SK-N-SH (cell line): ENCODE data around the gene CPNE4. TPM values are rescaled to one million over a fixed set of nuclear protein-coding genes. Genes with fewer than 3 reads are reported as not detected.

Source experiments
- CTCF ChIA-PET: fragments of 300-600, 350-600 bp; formaldehyde crosslinking; extraction: SDS; loops from one replicate; lab custom pipeline; 2021; lab: Yijun Ruan, JAX
- POLR2A ChIA-PET: fragments of 350-600 bp; sonication (Branson Sonifier 250); formaldehyde crosslinking; extraction: SDS; loops from one replicate; lab custom pipeline; 2020; ENCODE audit warnings: antibody characterized with exemption, inconsistent platforms; lab: Yijun Ruan, JAX
- DNase-seq: peaks from one replicate; pipeline ENCODE4 v3.0.0; 2012
- H2AFZ ChIP-seq: fragments of 200-600 bp; sonication (generic); 2 replicates; pipeline ENCODE4 v1.8.1; 2016; ENCODE audit warnings: antibody characterized with exemption, mild to moderate bottlenecking, low read depth
- H3F3A ChIP-seq: fragments of 200-600 bp; sonication (generic); replicated peaks from 2 replicates; pipeline ENCODE3; 2016; ENCODE audit warnings: antibody characterized with exemption, mild to moderate bottlenecking; ENCODE audit not compliant: insufficient read depth
- H3K27ac ChIP-seq, 2 experiments: fragments of 200-500 bp in 1 of 2; fragments of 200-600 bp in 1 of 2; sonication (Bioruptor generic) in 1 of 2; sonication (generic), shearing (Covaris generic) in 1 of 2; 2 replicates each; pipeline versions ENCODE4 v1.5.1 to v1.6.1; 2014 to 2016; ENCODE audit warnings: low read depth in 2 of 2, inconsistent platforms in 1 of 2, low read length in 1 of 2, mild to moderate bottlenecking in 1 of 2, mixed read lengths in 1 of 2
- H3K27me3 ChIP-seq: fragments of 200-600 bp; sonication (generic), shearing (Covaris generic); 2 replicates; pipeline ENCODE4 v1.6.1; 2016; ENCODE audit warnings: mixed run types; ENCODE audit not compliant: insufficient read depth
- H3K36me3 ChIP-seq, 2 experiments: fragments of 200-500 bp in 1 of 2; fragments of 200-600 bp in 1 of 2; sonication (Bioruptor generic) in 1 of 2; sonication (generic) in 1 of 2; replicated peaks in 1 of 2; 2 replicates each; pipeline versions ENCODE3 to v1.5.1; 2014 to 2016; ENCODE audit warnings: low read length in 1 of 2, mild to moderate bottlenecking in 1 of 2; ENCODE audit not compliant: insufficient read depth in 2 of 2, control insufficient read depth in 1 of 2
- H3K4me1 ChIP-seq, 2 experiments: fragments of 200-500 bp in 1 of 2; fragments of 200-600 bp in 1 of 2; sonication (Bioruptor generic) in 1 of 2; sonication (generic), shearing (Covaris generic) in 1 of 2; 2 replicates each; pipeline versions ENCODE4 v1.5.1 to v1.6.1; 2014 to 2016; ENCODE audit warnings: low read depth in 1 of 2, low read length in 1 of 2, mixed run types in 1 of 2; ENCODE audit not compliant: insufficient read depth in 2 of 2, control insufficient read depth in 1 of 2
- H3K4me2 ChIP-seq: fragments of 200-600 bp; sonication (generic), shearing (Covaris generic); 2 replicates; pipeline ENCODE4 v1.6.1; 2017; ENCODE audit warnings: mixed run types
- H3K4me3 ChIP-seq, 2 experiments: fragments of 200-500 bp in 1 of 2; fragments of 200-600 bp in 1 of 2; sonication (Bioruptor generic) in 1 of 2; sonication (generic), shearing (Covaris generic) in 1 of 2; 2 replicates each; pipeline versions ENCODE4 v1.5.1 to v1.8.1; 2014 to 2016; ENCODE audit warnings: low read depth in 2 of 2, inconsistent platforms in 1 of 2, low read length in 1 of 2, mild to moderate bottlenecking in 1 of 2, mixed read lengths in 1 of 2, moderate library complexity in 1 of 2
- H3K79me2 ChIP-seq: fragments of 200-600 bp; sonication (generic); 2 replicates; pipeline ENCODE4 v1.8.1; 2017; ENCODE audit warnings: mild to moderate bottlenecking; ENCODE audit not compliant: insufficient read depth
- H3K9ac ChIP-seq: fragments of 200-600 bp; sonication (generic); 2 replicates; pipeline ENCODE4 v1.6.1; 2017; ENCODE audit warnings: mixed run types
- H3K9me2 ChIP-seq: fragments of 200-600 bp; sonication (generic); 2 replicates; pipeline ENCODE4 v1.6.1; 2017; ENCODE audit warnings: mixed run types
- H3K9me3 ChIP-seq: fragments of 200-600 bp; sonication (generic); 2 replicates; pipeline ENCODE4 v1.6.1; 2017; ENCODE audit warnings: mixed run types, mild to moderate bottlenecking, moderate library complexity
- H4K20me1 ChIP-seq: fragments of 200-600 bp; sonication (generic); 2 replicates; pipeline ENCODE4 v1.6.1; 2017; ENCODE audit warnings: mild to moderate bottlenecking, mixed run types; ENCODE audit not compliant: insufficient read depth
- CHD2 ChIP-seq: fragments of 150-350 bp; IDR thresholded peaks from 2 replicates; pipeline ENCODE4 v1.6.1; 2018; ENCODE audit warnings: low read length; ENCODE audit not compliant: partially characterized antibody
- EZH2phosphoT487 ChIP-seq: fragments of 200-600 bp; sonication (generic); IDR thresholded peaks from 2 replicates; pipeline ENCODE4 v1.6.1; 2017; ENCODE audit warnings: low read depth, mixed run types, mild to moderate bottlenecking, antibody characterized with exemption, moderate library complexity, borderline replicate concordance
- FOXJ3 ChIP-seq: sonication (generic); formaldehyde crosslinking; IDR thresholded peaks from 2 replicates; pipeline ENCODE4 v1.5.1; 2020; ENCODE audit warnings: mild to moderate bottlenecking, missing genetic modification reagents
- GABPA ChIP-seq: IDR thresholded peaks from 2 replicates; pipeline ENCODE4 v1.4.0; 2012; ENCODE audit warnings: low read depth, mild to moderate bottlenecking
- MXI1 ChIP-seq: IDR thresholded peaks from 2 replicates; pipeline ENCODE4 v1.6.1; 2012; ENCODE audit warnings: mild to moderate bottlenecking, low read depth, low read length, improper control_type of control experiment
- RCOR1 ChIP-seq: fragments of 150-350 bp; IDR thresholded peaks from 2 replicates; pipeline ENCODE4 v1.6.1; 2017; ENCODE audit warnings: antibody characterized with exemption, low read length
- SMC3 ChIP-seq: IDR thresholded peaks from 2 replicates; pipeline ENCODE4 v1.6.1; 2012; ENCODE audit warnings: low read depth, low read length, improper control_type of control experiment
- TAF1 ChIP-seq: IDR thresholded peaks from 2 replicates; pipeline ENCODE4 v1.6.1; 2012; ENCODE audit warnings: low read depth, mild to moderate bottlenecking, low read length, moderate library complexity, borderline replicate concordance
- TEAD4 ChIP-seq: IDR thresholded peaks from 2 replicates; pipeline ENCODE4 v1.4.0; 2012; ENCODE audit warnings: mild to moderate bottlenecking, borderline replicate concordance; ENCODE audit not compliant: insufficient read depth
- USF1 ChIP-seq: IDR thresholded peaks from 2 replicates; pipeline ENCODE4 v1.4.0; 2012; ENCODE audit warnings: low read depth, borderline replicate concordance
- WGBS: methylation state at CpG from one replicate; pipeline ENCODE4 v1.1.6; 2017; ENCODE audit warnings: low lambda C conversion rate; 5-methylcytosine and 5-hydroxymethylcytosine counted together
- polyA plus RNA-seq, 3 experiments: library from polyadenylated mRNA; depleted of rRNA; stranded (reverse); fragments of >200 nt; gene quantifications; 2 replicates each; pipeline ENCODE4 v1.2.3, GENCODE V29; 2012
- TF ChIP-seq, protein P1 (sequence below): fragments of 150-350 bp; IDR thresholded peaks from 2 replicates; pipeline ENCODE4 v1.6.1; 2017; ENCODE audit warnings: antibody characterized with exemption, low read length, low read depth, borderline replicate concordance
- TF ChIP-seq, protein P2 (sequence below): IDR thresholded peaks from 2 replicates; pipeline ENCODE4 v1.6.1; 2012; ENCODE audit warnings: mild to moderate bottlenecking, low read depth, low read length, moderate library complexity

CPNE4 gene
- polyA plus RNA-seq, 1 of the 3 experiments (the other 2 are of a cell fraction) = not detected

- CTCF ChIA-PET = interaction anchor here (1.0 to 1.2 kb wide), 2 partner anchors 31 to 41 kb away, joined by 3 to 4 read pairs; no protein-coding TSS in a partner anchor
- Histone ChIP-seq H3K4me2 (no peak overlapping the region), H3K27ac (no peak overlapping the region), H4K20me1 (no peaks in the 10 kb centered on the region), H3K27me3 (no peaks in the 10 kb centered on the region), H3K9me2 (no peaks in the 10 kb centered on the region), H3F3A (no peaks in the 10 kb centered on the region), H3K36me3 (no peaks in the 10 kb centered on the region)
- 82% methylated on average over 1 of the region's 1 CpG for WGBS
- TF ChIP-seq, protein P1, sequence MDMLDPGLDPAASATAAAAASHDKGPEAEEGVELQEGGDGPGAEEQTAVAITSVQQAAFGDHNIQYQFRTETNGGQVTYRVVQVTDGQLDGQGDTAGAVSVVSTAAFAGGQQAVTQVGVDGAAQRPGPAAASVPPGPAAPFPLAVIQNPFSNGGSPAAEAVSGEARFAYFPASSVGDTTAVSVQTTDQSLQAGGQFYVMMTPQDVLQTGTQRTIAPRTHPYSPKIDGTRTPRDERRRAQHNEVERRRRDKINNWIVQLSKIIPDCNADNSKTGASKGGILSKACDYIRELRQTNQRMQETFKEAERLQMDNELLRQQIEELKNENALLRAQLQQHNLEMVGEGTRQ = no peak
- TF ChIP-seq SMC3 = no peak
- TF ChIP-seq CHD2 = no peak
- TF ChIP-seq MXI1 = no peak
- TF ChIP-seq EZH2phosphoT487 = no peak
- TF ChIP-seq TEAD4 = no peak
- TF ChIP-seq RCOR1 = no peak
- TF ChIP-seq TAF1 = no peak
- no peak for TF ChIP-seq GABPA
- TF ChIP-seq FOXJ3 (CRISPR knock-in tag) = no peak
- TF ChIP-seq, protein P2, sequence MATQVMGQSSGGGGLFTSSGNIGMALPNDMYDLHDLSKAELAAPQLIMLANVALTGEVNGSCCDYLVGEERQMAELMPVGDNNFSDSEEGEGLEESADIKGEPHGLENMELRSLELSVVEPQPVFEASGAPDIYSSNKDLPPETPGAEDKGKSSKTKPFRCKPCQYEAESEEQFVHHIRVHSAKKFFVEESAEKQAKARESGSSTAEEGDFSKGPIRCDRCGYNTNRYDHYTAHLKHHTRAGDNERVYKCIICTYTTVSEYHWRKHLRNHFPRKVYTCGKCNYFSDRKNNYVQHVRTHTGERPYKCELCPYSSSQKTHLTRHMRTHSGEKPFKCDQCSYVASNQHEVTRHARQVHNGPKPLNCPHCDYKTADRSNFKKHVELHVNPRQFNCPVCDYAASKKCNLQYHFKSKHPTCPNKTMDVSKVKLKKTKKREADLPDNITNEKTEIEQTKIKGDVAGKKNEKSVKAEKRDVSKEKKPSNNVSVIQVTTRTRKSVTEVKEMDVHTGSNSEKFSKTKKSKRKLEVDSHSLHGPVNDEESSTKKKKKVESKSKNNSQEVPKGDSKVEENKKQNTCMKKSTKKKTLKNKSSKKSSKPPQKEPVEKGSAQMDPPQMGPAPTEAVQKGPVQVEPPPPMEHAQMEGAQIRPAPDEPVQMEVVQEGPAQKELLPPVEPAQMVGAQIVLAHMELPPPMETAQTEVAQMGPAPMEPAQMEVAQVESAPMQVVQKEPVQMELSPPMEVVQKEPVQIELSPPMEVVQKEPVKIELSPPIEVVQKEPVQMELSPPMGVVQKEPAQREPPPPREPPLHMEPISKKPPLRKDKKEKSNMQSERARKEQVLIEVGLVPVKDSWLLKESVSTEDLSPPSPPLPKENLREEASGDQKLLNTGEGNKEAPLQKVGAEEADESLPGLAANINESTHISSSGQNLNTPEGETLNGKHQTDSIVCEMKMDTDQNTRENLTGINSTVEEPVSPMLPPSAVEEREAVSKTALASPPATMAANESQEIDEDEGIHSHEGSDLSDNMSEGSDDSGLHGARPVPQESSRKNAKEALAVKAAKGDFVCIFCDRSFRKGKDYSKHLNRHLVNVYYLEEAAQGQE = no peak
- TF ChIP-seq USF1 = no peak
- TF ChIP-seq, all 33 proteins: peak for 0
- POLR2A ChIA-PET = no interaction called here
- no peak for DNase-seq
- Histone ChIP-seq H3K9me3 (no peaks in the 10 kb centered on the region), H2AFZ (no peak overlapping the region), H3K4me3 (no peak overlapping the region), H3K4me1 (peaks cover 0 to 6% of the 10 kb centered on the region in 2 experiments; a peak in 1 of 4 replicates), H3K79me2 (no peaks in the 10 kb centered on the region), H3K9ac (no peak overlapping the region)
Measured at GRCh38 chr3:131835906-131836305, 198.9 kb downstream of the CPNE4 start.
